Activated naive CD8-positive, alpha-beta T cell treated with anti-CD3 and anti-CD28 coated beads, Interleukin-2, amount 50 U/mL, for 24 hours (primary cell): Measurements from ENCODE around the gene SOX1.
A peak's percentile ranks its signal among the peaks of the same experiment; 100 is the strongest.

Source experiments
- ATAC-seq: fragments of 150-1000 bp; cut with Tn5 transposase; one replicate; pipeline ENCODE4 v1.10.0; 2021
- DNase-seq: peaks from one replicate; pipeline ENCODE4 v3.0.0; 2021
- H3K27ac Mint-ChIP-seq: one replicate; pipeline ENCODE4 v1.8.0; 2021; ENCODE audit warnings: mild to moderate bottlenecking, mixed read lengths
- H3K27me3 Mint-ChIP-seq: one replicate; pipeline ENCODE4 v1.8.0; 2021; ENCODE audit warnings: mixed read lengths
- H3K36me3 Mint-ChIP-seq: one replicate; pipeline ENCODE4 v1.8.0; 2021; ENCODE audit warnings: low read depth, mixed read lengths
- H3K4me1 Mint-ChIP-seq: one replicate; pipeline ENCODE4 v1.8.0; 2021; ENCODE audit warnings: mixed read lengths
- H3K4me3 Mint-ChIP-seq: one replicate; pipeline ENCODE4 v1.8.0; 2021; ENCODE audit warnings: mild to moderate bottlenecking, moderate library complexity, mixed read lengths
- H3K9me3 Mint-ChIP-seq: one replicate; pipeline ENCODE4 v1.8.0; 2021; ENCODE audit warnings: mixed read lengths

The SOX1 gene

DNA sequence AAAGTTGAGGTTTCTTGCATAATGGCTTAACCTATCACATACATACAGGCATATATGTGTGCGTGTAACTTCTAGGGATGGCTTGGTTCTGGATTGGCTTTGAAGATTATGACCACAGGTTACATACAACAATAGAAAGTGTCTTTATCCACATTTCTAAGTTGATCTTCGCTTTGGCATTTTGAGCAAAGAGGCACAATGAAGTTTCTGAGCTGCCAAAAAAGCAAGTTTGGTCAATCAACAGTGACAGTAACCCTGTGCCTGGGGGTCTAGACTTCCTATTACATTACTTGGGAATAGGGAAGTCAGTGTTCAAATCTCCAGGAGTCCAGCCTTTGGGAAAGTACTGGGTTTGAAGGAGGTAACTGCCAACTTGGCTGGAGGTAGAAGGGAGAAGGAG is 3.1 kb upstream of the SOX1 start:
- DNase-seq = no peak
- peaks cover under 1% of the 10 kb centered on the region for H3K36me3 Mint-ChIP-seq
- H3K9me3 Mint-ChIP-seq = no peaks in the 10 kb centered on the region
- no peak overlapping the region for H3K27ac Mint-ChIP-seq
- ATAC-seq = no peak
- peaks cover 64% of the 10 kb centered on the region for H3K27me3 Mint-ChIP-seq
- H3K4me3 Mint-ChIP-seq = no peak overlapping the region
- peaks cover 7% of the 10 kb centered on the region for H3K4me1 Mint-ChIP-seq

DNA sequence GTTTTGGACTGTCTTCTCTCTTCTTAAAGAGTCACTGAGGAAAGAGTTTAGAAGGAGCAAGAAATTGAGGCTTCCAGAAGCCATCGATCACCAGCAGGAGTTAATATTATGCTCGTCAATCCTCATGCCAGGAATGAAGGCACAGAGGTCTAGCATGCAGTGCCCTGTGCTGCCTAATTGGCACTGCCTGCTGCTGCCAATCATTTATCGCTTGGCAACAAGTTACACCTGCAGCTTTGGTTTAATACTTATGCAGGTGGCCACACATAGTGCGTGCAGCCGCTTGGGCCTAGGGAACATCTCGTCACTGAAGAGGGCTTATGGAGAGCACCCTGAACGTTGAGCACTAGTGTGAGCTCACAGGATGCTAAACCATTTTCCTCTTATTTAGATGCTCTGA is 2.7 kb upstream of the SOX1 start:
- Mint-ChIP-seq H3K9me3 (peaks cover 2% of the 10 kb centered on the region), H3K27ac (no peak overlapping the region), H3K4me3 (no peak overlapping the region), H3K27me3 (peaks cover 64% of the 10 kb centered on the region), H3K4me1 (peaks cover 9% of the 10 kb centered on the region), H3K36me3 (peaks cover 3% of the 10 kb centered on the region)
- DNase-seq (no peak), ATAC-seq (no peak)

DNA sequence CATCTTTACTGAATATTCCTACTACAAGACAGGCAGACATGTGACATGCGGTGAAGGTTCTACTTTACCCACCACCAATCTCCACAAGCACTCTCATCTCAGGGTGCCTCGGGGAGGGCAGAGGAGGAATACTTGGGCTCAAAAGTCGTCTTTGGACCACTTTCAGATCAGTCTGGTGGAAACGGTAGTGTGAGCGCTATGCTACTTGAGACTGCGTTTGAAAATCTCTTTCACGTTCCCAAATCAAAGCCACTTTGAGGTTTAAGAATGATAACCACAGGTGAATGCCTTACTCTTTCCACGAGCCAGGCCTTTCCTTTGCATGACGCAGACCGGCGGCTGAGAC is 1.5 kb upstream of the SOX1 start:
- H3K36me3 Mint-ChIP-seq = peaks cover 8% of the 10 kb centered on the region
- peak overlapping the region; percentile 7 for H3K27ac Mint-ChIP-seq
- peaks cover 63% of the 10 kb centered on the region for H3K27me3 Mint-ChIP-seq
- DNase-seq (no peak), ATAC-seq (no peak)
- H3K4me3 Mint-ChIP-seq = peak overlapping the region; percentile 26
- H3K4me1 Mint-ChIP-seq = peaks cover 11% of the 10 kb centered on the region
- H3K9me3 Mint-ChIP-seq = peaks cover 9% of the 10 kb centered on the region

DNA sequence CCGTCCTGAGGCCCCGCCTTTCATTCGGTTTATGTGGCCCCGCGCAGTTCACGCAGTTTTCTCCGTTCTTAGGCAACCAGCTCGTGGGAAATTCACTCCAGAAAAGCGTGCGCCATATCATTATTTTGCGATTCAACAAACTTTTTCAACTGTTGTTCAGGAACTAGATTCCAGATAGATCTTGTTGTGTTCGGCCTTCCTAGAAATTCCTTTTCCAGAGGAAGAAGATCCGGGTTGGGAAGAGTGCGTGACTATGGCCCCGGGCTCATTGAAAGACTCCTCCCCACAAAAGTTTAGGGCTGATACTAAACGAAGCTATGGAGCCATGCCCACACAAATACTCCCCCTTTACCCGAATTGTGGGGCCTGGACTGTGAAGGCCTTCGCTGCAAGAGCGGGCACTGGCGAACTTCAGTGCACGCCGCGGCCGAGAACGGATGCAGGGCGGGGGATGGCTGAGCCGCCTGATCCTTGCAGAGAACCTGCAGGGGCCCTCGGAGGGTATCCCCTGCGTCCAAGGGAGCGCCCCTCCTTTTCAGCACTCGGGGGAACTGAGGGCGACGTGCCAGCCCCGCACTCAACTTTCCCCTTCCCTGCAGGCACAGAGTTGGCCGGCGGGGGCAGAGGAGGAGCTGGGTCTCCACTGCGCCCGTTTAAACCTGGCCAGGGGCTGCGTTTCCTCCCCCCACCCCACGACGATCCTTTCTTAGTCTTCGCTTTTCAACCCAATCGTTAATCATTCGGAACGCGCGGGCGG is 904 bp upstream of the SOX1 start:
- H3K36me3 Mint-ChIP-seq = peaks cover 9% of the 10 kb centered on the region
- peaks cover 11% of the 10 kb centered on the region for H3K4me1 Mint-ChIP-seq
- ATAC-seq (peak; percentile 23), DNase-seq (no peak)
- peak overlapping the region; percentile 7 for H3K27ac Mint-ChIP-seq
- H3K9me3 Mint-ChIP-seq = peaks cover 11% of the 10 kb centered on the region
- H3K27me3 Mint-ChIP-seq = peaks cover 65% of the 10 kb centered on the region
- peak overlapping the region; percentile 26 for H3K4me3 Mint-ChIP-seq

DNA sequence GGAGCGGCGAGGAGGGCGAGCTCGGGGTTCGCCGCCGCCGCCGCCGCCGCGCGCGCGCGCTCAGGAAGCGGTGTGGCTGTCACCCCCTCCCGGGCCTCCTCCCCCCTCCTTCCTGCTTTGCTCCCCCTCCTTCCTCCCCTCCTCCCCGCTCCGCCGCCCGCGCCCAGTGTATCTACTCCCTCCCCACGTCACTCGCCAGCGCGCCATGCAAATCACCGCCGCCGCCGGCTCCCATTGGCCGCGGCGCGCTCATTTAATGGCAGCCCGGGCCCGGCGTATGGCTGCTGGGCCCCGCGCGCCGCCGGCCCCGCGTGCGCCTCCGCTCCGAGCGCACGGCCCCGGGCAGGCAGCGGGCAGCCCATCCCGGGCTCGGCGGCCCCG is 335 bp upstream of the SOX1 start:
- DNase-seq = peak; percentile 45

DNA sequence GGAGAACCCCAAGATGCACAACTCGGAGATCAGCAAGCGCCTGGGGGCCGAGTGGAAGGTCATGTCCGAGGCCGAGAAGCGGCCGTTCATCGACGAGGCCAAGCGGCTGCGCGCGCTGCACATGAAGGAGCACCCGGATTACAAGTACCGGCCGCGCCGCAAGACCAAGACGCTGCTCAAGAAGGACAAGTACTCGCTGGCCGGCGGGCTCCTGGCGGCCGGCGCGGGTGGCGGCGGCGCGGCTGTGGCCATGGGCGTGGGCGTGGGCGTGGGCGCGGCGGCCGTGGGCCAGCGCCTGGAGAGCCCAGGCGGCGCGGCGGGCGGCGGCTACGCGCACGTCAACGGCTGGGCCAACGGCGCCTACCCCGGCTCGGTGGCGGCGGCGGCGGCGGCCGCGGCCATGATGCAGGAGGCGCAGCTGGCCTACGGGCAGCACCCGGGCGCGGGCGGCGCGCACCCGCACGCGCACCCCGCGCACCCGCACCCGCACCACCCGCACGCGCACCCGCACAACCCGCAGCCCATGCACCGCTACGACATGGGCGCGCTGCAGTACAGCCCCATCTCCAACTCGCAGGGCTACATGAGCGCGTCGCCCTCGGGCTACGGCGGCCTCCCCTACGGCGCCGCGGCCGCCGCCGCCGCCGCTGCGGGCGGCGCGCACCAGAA is 1.1 kb downstream of the SOX1 start:
- DNase-seq (no peak), ATAC-seq (no peak)
- Mint-ChIP-seq H3K9me3 (peaks cover 16% of the 10 kb centered on the region), H3K4me3 (no peak overlapping the region), H3K27ac (no peak overlapping the region), H3K36me3 (peaks cover 13% of the 10 kb centered on the region), H3K27me3 (peaks cover 66% of the 10 kb centered on the region), H3K4me1 (peaks cover 14% of the 10 kb centered on the region)

More for the DNA sequence above, 335 bp upstream of the SOX1 start:
- H3K27ac Mint-ChIP-seq = no peak overlapping the region
- H3K27me3 Mint-ChIP-seq = peaks cover 70% of the 10 kb centered on the region
- H3K4me3 Mint-ChIP-seq = no peak overlapping the region
- peaks cover 10% of the 10 kb centered on the region for H3K36me3 Mint-ChIP-seq
- peaks cover 12% of the 10 kb centered on the region for H3K9me3 Mint-ChIP-seq
- peak; percentile 70 for ATAC-seq
- peaks cover 11% of the 10 kb centered on the region for H3K4me1 Mint-ChIP-seq

DNA sequence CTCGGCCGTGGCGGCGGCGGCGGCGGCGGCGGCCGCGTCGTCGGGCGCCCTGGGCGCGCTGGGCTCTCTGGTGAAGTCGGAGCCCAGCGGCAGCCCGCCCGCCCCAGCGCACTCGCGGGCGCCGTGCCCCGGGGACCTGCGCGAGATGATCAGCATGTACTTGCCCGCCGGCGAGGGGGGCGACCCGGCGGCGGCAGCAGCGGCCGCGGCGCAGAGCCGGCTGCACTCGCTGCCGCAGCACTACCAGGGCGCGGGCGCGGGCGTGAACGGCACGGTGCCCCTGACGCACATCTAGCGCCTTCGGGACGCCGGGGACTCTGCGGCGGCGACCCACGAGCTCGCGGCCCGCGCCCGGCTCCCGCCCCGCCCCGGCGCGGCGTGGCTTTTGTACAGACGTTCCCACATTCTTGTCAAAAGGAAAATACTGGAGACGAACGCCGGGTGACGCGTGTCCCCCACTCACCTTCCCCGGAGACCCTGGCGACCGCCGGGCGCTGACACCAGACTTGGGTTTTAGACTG is 1.7 kb downstream of the SOX1 start:
- Mint-ChIP-seq H3K4me1 (peaks cover 12% of the 10 kb centered on the region), H3K4me3 (peak overlapping the region; percentile 20), H3K9me3 (peaks cover 16% of the 10 kb centered on the region), H3K36me3 (peaks cover 13% of the 10 kb centered on the region), H3K27me3 (peaks cover 63% of the 10 kb centered on the region), H3K27ac (peak overlapping the region; percentile 21)
- ATAC-seq (no peak), DNase-seq (no peak)

DNA sequence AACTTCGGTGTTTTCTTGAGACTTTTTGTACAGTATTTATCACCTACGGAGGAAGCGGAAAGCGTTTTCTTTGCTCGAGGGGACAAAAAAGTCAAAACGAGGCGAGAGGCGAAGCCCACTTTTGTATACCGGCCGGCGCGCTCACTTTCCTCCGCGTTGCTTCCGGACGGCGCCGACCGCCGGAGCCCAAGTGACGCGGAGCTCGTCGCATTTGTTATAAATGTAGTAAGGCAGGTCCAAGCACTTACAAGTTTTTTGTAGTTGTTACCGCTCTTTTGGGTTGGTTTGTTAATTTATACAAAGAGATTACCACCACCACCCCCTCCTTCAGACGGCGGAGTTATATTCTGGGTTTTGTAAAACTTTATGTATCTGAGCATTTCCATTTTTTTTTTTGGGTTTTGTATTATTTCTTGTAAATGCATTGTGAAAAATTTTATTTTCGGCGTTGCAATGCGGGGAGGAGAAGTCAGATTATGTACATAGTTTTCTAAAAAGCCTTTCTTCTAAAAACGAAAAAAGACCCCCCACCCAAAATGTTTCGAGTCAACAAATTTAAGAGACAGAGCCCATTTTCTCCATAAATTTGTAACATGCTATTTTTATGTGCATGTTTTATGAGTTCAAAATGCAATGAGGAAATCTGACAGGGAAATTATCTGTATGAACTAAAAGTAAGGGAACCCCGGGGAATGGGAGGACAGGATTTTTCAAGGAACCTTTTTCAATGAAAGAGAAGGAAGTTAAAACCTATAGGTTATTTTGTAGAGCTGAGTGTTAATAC is 2.3 kb downstream of the SOX1 start:
- ATAC-seq = no peak
- peaks cover 16% of the 10 kb centered on the region for H3K9me3 Mint-ChIP-seq
- H3K36me3 Mint-ChIP-seq = peaks cover 13% of the 10 kb centered on the region
- peaks cover 12% of the 10 kb centered on the region for H3K4me1 Mint-ChIP-seq
- peak overlapping the region; percentile 21 for H3K27ac Mint-ChIP-seq
- peaks cover 63% of the 10 kb centered on the region for H3K27me3 Mint-ChIP-seq
- DNase-seq = no peak
- peak overlapping the region; percentile 20 for H3K4me3 Mint-ChIP-seq

DNA sequence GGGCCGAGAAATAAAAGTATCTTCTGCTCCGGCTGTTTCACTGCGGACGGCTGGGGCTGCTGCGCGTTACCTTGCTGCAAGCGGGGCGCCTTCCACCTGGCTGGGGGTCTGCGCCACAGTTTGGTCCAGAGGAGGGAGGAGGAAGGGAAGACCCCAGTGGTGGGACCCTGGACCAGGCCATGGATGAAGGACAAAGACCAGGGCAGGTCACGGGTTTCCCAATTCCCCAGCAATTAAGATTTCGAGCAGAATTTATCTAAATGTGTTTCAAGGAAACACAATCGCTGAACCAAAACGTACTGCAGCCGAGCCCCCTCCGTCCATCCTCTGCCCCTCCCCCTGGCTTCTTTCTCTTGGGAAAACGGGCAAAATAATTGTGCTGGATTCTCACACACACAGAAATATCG is 2.9 kb downstream of the SOX1 start:
- H3K27ac Mint-ChIP-seq = no peak overlapping the region
- peaks cover 64% of the 10 kb centered on the region for H3K27me3 Mint-ChIP-seq
- H3K4me1 Mint-ChIP-seq = peaks cover 12% of the 10 kb centered on the region
- ATAC-seq = no peak
- peaks cover 16% of the 10 kb centered on the region for H3K9me3 Mint-ChIP-seq
- no peak for DNase-seq
- peak overlapping the region; percentile 20 for H3K4me3 Mint-ChIP-seq
- H3K36me3 Mint-ChIP-seq = peaks cover 13% of the 10 kb centered on the region

DNA sequence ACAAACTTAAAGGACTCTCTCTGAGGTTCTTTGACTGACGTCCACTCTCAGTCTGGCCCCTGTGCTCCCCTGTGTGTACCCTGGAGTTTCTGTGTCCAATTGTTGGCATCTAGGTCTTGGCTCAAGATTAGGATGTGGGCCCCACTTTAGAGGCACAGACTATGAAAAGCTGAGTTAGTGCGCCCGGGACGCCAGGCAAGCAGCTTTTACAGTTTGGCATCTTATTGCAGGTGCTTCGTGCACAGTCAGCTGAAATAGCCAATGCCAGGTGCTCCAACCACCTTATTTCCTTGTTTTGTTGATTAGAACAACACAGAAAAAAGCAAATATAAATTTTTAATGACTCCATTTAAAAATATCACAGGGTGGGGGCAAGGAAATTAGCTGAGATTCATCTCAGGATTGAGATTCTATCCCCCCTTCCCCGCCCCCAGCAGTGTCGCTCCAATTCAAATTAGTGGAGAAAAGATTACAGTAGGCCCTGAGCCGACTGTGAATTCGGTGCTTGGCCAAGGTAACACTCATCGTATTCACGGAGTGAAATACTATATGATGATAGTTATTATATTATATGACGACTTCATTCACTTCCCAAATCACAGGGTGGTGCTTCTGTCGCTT is 4.3 kb downstream of the SOX1 start:
- Mint-ChIP-seq H3K36me3 (peaks cover 13% of the 10 kb centered on the region), H3K27me3 (peaks cover 64% of the 10 kb centered on the region), H3K9me3 (peaks cover 16% of the 10 kb centered on the region), H3K4me1 (peaks cover 8% of the 10 kb centered on the region), H3K4me3 (no peak overlapping the region), H3K27ac (no peak overlapping the region)
- DNase-seq (no peak), ATAC-seq (no peak)

DNA sequence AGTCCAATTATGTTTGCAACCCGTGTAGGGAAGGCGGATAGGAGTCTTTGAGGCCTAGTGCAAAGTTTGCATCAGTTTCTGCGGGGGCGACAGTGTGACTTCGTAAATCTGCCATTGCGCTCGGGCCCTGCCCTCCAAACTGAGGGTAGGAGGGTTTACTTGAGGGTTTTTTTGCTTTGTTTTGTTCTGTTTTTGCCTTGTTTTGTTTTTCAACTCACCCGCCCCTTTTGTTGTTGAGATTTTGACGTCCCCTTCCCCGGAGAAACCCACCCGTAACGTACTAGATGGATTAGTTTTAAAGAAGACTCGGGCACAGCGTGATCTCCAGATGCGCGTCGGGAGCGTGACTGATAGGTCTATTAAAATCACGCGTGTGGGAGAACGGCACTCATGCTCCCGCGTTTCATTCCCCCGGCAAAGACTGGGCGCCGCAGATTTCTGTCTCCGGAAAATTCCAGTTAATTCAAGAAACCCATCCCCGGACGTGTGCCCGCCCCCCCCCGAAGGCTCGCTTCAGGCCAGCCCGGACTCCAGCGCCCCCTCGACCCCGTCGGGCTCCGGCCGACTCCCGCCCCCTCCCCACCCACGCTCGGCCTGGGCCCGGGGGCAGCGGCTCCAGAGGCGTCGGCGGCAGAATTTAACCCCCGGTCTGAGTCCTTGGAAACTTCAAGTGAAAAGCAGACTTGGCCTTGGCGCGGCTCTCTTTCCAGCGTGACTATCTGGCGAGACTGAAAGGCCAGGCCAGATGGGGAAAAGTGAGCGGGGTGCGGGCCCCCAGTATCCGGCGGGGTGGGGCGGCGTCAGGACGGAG is 5.0 kb downstream of the SOX1 start:
- Mint-ChIP-seq H3K9me3 (peaks cover 16% of the 10 kb centered on the region), H3K4me1 (peaks cover 8% of the 10 kb centered on the region), H3K27ac (peak overlapping the region; percentile 41), H3K27me3 (peaks cover 69% of the 10 kb centered on the region), H3K4me3 (no peak overlapping the region), H3K36me3 (peaks cover 13% of the 10 kb centered on the region)
- DNase-seq = no peak
- ATAC-seq = no peak

DNA sequence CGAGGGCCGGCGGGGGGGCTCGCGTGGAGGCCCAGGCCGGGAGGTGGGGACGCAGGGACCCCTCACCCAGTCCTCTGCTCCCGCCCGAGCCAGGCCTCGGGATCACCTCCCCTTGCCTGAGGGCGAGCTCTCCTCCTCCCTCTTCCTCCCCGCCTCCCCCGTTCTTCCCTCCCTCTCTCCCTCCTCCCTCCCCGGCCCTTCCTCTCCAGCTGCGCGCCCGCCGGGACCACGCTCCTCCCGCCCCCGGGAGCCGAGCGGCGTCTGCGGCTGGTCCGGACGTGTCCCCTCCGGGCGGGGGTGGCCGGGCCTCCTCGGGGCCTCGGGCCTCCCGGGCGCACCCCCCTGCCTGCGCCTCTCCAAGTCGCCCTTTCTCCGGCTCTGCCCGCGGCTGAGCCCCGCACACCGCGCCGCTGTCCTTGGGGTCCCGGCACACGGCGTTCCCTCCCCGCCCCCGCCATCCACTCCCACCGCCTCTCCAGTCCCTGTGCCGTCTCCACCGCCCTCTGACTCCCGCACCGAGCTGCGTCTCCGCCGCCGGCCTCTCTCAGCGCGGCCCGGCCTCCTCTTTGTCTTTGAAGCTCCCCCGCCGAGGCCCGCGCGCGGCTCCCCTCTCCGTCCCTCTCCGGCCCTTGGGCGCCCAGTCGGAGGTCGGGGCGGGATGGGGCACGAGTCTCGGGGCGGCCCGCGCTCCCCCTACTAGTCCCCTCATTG is 5.7 kb downstream of the SOX1 start:
- peaks cover 70% of the 10 kb centered on the region for H3K27me3 Mint-ChIP-seq
- peaks cover 13% of the 10 kb centered on the region for H3K36me3 Mint-ChIP-seq
- ATAC-seq (no peak), DNase-seq (no peak)
- H3K4me3 Mint-ChIP-seq = no peak overlapping the region
- H3K4me1 Mint-ChIP-seq = peaks cover 8% of the 10 kb centered on the region
- H3K27ac Mint-ChIP-seq = no peak overlapping the region
- peaks cover 16% of the 10 kb centered on the region for H3K9me3 Mint-ChIP-seq
